Right renal cortex interstitium (tissue), 3 donors: ENCODE data around the gene TMED4. TPM values are rescaled to one million over a fixed set of nuclear protein-coding genes. Genes with fewer than 3 reads are reported as not detected.

Experiments
- polyA plus RNA-seq, 3 donors: library from polyadenylated mRNA; unstranded; fragments of 120-200 nt; gene quantifications; one replicate each; pipeline ENCODE4 v1.2.1, GENCODE V29; 2013; ENCODE audit not compliant: insufficient read length in 3 of 3

TMED4 gene
- polyA plus RNA-seq, 3 donors, result 134 to 136 (median 134) TPM

Other genes with a start within 250 kb of the TMED4 start
- gene NUDCD3, start 91.6 kb downstream of the TMED4 start, polyA plus RNA-seq, result 10 to 100 TPM; 88.7 to 90.7 (median 90.4) TPM
- gene NPC1L1, start 40.9 kb downstream of the TMED4 start, polyA plus RNA-seq, result 1 to 10 TPM; 2.1 to 3.2 (median 2.5) TPM
- 10 to 100 TPM; 74.3 to 79.6 (median 79.2) TPM for gene DDX56, start 8.3 kb downstream of the TMED4 start, polyA plus RNA-seq
- 10 to 100 TPM; 79.3 to 97.5 (median 91.4) TPM for gene OGDH, start 24.4 kb upstream of the TMED4 start, polyA plus RNA-seq
- 10 to 100 TPM; 40.7 to 46.0 (median 43.7) TPM for gene ZMIZ2, start 166.6 kb upstream of the TMED4 start, polyA plus RNA-seq
- gene PPIA, start 214.4 kb upstream of the TMED4 start, polyA plus RNA-seq, result 1,000 to 10,000 TPM; 1,342 to 1,541 (median 1,458) TPM